Activated effector memory CD4-positive, alpha-beta T cell treated with anti-CD3 and anti-CD28 coated beads, Interleukin-2, amount 50 U/mL, for 16 hours (primary cell): ENCODE data around the gene POLE.

Experiments
- DNase-seq: peaks from one replicate; pipeline ENCODE4 v3.0.0-alpha.2; 2020

The POLE gene

GRCh38 chr12:132624186-132624855 is 62.8 kb downstream of the POLE start:
- no peak for DNase-seq

GRCh38 chr12:132623072-132623869 is 63.9 kb downstream of the POLE start:
- DNase-seq = no peak

GRCh38 chr12:132622437-132623071 is 64.6 kb downstream of the POLE start:
- no peak for DNase-seq

- no peak for DNase-seq
Measured at GRCh38 chr12:132621657-132622435, 65.3 kb downstream of the POLE start.

- no peak for DNase-seq
Measured at GRCh38 chr12:132620899-132621656, 66.1 kb downstream of the POLE start.

GRCh38 chr12:132620113-132620898 is 66.8 kb downstream of the POLE start:
- no peak for DNase-seq

- no peak for DNase-seq
Measured at GRCh38 chr12:132619386-132620112, 67.6 kb downstream of the POLE start.

GRCh38 chr12:132619071-132619385 is 68.1 kb downstream of the POLE start:
- no peak for DNase-seq

GRCh38 chr12:132618683-132619043 is 68.5 kb downstream of the POLE start, which contains the start of gene P2RX2:
P2RX2 (plus strand) TSS chr12:132618776; CDS start chr12:132618817, 41 bp downstream.
- no peak for DNase-seq

GRCh38 chr12:132617822-132618682 is 69.1 kb downstream of the POLE start:
- no peak for DNase-seq

- no peak for DNase-seq
Measured at GRCh38 chr12:132617135-132617701, 69.9 kb downstream of the POLE start.

GRCh38 chr12:132615579-132616038 is 71.5 kb downstream of the POLE start:
- DNase-seq = no peak

GRCh38 chr12:132614861-132615578 is 72.1 kb downstream of the POLE start:
- peak; percentile 93 for DNase-seq

GRCh38 chr12:132614029-132614428 is 73.1 kb downstream of the POLE start:
- DNase-seq = no peak

GRCh38 chr12:132611620-132612019 is 75.5 kb downstream of the POLE start:
- no peak for DNase-seq

- no peak for DNase-seq
Measured at GRCh38 chr12:132610866-132611602, 76.1 kb downstream of the POLE start.

- DNase-seq = no peak
Measured at GRCh38 chr12:132610051-132610759, 76.9 kb downstream of the POLE start, which contains the start of gene LRCOL1. LRCOL1 (minus strand) TSS chr12:132610582; CDS start chr12:132606251, 4,331 bp downstream.
